C4-2B (cell line): Measurements from ENCODE around the gene SMPDL3A.

Experiments used
- H3K27ac ChIP-seq: fragments of 450-650 bp; 2 replicates; pipeline ENCODE4 v1.5.1; 2017
- ZFX ChIP-seq: fragments of 450-650 bp; IDR thresholded peaks from 2 replicates; pipeline ENCODE4 v1.6.1; 2017
- TF ChIP-seq, protein P1 (sequence below): fragments of 450-650 bp; conservative IDR thresholded peaks from 2 replicates; pipeline ENCODE4 v1.5.1; 2017; ENCODE audit warnings: mild to moderate bottlenecking

Gene SMPDL3A

DNA sequence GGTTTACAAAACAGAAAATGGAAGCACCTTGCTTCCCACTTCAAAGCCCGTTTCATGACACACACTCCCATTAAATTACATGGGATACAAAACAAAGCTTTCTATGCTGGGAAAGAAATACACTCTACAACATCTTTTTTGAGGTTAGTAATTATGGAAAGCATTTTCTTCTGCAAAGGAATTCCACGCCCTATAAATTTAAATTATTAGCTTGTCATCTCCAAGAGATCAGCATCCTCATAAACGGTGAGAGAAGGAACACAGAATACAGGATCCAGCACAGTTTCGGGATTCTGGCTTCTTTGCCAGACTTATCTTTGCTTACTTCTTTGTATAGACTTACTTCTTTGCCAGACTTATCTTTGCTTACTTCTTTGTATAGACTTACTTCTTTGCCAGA lies 1.3 kb upstream of the SMPDL3A start:
- no peak overlapping the region for H3K27ac ChIP-seq
- TF ChIP-seq, protein P1, sequence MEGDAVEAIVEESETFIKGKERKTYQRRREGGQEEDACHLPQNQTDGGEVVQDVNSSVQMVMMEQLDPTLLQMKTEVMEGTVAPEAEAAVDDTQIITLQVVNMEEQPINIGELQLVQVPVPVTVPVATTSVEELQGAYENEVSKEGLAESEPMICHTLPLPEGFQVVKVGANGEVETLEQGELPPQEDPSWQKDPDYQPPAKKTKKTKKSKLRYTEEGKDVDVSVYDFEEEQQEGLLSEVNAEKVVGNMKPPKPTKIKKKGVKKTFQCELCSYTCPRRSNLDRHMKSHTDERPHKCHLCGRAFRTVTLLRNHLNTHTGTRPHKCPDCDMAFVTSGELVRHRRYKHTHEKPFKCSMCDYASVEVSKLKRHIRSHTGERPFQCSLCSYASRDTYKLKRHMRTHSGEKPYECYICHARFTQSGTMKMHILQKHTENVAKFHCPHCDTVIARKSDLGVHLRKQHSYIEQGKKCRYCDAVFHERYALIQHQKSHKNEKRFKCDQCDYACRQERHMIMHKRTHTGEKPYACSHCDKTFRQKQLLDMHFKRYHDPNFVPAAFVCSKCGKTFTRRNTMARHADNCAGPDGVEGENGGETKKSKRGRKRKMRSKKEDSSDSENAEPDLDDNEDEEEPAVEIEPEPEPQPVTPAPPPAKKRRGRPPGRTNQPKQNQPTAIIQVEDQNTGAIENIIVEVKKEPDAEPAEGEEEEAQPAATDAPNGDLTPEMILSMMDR, result no peak
- no peak for TF ChIP-seq ZFX

DNA sequence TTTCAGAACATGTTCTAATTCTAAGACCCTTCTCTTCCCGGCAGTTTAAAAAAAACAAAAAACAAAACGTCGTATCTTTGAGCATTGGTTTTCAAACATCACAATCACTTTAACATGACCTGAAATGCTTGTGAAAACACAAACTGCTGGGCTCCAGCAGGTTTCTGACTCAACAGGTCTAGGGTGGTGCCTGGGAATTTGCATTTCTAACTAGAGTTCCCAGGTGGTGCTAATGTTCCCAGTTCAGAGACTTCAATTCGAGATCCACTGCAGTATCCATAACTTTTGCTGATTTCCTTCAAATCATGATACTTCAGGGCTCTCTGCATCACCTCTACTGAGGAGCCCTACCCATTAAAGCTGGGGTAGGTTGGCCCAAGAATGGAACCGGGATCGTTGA lies 850 bp upstream of the SMPDL3A start:
- no peak overlapping the region for H3K27ac ChIP-seq
- TF ChIP-seq, protein P1, result no peak
- no peak for TF ChIP-seq ZFX

DNA sequence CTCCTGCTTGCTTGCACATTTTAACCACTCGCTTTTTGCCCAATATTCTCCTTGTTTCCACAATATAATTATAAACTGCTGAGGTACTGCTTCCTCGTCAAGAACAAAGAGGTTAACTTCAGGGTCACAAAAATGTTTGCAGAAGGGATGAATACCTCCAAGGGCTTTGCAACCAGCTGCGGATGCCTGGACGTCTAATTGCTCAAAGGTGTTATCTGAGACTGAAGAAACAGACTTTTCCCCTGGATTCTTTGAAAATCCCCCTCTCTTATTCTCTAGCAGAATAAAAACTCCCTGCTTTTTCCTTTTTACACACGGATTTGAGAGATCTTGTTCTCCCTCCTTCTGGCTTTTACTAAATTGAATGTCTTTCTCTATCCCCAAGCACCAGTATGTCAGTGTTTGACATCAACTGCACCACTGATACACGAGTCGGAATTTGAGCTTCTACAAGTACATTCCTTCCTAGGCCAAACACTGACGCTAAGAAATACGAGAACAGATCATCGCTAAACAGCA lies 336 bp upstream of the SMPDL3A start:
- peak overlapping the region; percentile 89 for H3K27ac ChIP-seq
- TF ChIP-seq, protein P1, result no peak
- no peak for TF ChIP-seq ZFX

DNA sequence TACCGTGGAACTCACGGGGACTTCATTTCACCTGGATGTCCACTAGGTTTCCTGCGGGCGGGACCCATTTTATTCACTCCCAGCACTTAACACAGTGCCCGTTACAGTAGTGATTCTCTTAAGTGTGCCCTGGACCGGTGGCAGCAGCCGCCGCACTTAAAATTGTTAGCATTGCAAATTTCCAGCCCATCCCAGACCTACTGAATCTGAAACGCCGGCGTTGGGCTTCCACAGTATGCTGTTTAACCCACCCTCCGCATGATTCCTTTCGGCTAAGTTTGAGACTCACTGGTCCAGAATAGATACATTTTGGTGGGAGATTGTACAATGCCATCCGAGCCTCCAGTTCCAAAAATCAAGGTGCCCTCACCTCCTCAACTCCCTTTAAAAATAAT lies 967 bp downstream of the SMPDL3A start:
- TF ChIP-seq, protein P1, result no peak
- no peak for TF ChIP-seq ZFX
- H3K27ac ChIP-seq, result peak overlapping the region; percentile 89

DNA sequence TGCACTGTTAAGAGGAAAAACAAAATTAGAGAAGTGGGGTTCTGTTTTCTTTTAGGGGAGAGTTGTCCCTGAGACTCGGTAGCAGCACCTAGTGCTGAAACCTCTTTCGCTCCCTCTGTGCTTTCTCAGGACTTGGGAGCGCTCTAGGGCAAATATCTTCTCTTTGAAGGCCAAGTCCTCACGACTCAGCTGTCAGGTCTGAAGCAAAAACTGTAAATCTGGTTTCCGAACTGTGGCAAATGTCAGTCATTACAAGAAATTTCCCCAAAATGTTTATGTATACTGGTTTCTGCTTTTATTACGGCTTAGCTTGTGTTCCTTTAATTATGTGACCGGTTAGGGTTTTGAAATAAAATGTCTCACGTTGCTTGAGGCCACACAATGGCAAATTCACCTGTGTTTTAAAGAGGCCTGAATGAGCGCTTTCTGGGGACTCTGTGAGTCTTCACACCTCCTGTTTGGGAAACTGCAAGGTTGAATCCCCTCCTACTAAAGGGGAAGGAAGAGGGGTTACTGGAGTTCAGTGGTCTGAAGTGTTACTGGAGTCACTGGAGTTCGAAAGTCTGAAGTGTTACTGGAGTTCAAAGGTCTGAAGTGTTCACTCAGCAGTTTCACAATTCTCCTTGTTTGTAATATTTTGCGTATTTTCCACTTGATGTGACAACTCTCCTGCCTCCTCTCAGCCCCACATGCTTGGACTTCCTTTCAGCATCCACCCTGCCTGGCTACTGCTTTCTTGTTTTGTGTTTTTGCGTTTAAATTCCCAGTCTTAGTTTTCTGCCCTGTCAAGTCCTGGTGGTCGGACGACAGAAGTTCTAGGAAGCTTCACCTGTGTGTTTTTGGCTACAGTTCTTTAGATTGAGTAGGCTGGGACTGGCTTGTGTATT lies 1.6 kb downstream of the SMPDL3A start:
- H3K27ac ChIP-seq, result peak overlapping the region; percentile 89
- TF ChIP-seq ZFX, result no peak
- TF ChIP-seq, protein P1, result no peak

DNA sequence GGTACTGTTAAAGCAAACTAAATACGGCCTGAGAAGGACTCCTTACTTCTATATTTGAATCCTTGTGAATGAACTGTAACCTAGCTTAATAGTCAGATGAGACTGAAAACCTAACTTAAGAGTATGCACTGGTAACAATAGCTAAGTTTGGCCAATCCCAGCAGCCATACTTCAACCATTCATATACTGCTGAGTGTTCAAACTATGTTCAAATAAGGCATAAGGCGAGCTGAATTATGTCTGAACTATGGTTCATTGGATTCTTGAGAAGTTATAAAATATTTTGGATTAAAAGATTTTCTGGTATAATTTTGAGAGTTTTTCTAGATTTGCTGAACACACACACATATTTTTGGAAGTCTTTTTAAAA lies 2.2 kb downstream of the SMPDL3A start:
- no peak overlapping the region for H3K27ac ChIP-seq
- TF ChIP-seq ZFX, result no peak
- TF ChIP-seq, protein P1, result no peak

DNA sequence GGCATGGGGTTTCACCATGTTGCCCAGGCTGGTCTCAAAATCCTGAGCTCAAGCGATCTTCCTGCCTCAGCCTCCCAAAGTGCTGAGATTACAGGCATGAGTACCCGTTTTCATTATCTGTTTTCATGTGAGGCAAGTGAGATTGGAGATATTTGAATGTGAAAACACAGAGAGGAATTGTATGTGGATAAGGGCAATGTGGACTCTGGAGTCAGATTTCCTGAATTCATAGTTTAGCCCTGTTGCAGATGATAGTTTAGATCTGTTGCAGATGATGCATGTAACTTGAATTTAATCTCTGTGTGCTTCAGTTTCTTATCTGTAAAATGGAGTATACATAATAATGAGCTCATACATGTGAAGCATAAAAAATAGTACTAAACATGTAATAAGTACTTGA lies 3.7 kb downstream of the SMPDL3A start:
- no peak overlapping the region for H3K27ac ChIP-seq
- TF ChIP-seq, protein P1, result no peak
- TF ChIP-seq ZFX, result no peak
